NCI-H1048 (cell line): ENCODE data around the gene ZNF804A.

ENCODE experiments used
- DNase-seq: peaks from one replicate; lab custom pipeline; 2025; lab: John Stamatoyannopoulos, UW

The ZNF804A gene

DNA sequence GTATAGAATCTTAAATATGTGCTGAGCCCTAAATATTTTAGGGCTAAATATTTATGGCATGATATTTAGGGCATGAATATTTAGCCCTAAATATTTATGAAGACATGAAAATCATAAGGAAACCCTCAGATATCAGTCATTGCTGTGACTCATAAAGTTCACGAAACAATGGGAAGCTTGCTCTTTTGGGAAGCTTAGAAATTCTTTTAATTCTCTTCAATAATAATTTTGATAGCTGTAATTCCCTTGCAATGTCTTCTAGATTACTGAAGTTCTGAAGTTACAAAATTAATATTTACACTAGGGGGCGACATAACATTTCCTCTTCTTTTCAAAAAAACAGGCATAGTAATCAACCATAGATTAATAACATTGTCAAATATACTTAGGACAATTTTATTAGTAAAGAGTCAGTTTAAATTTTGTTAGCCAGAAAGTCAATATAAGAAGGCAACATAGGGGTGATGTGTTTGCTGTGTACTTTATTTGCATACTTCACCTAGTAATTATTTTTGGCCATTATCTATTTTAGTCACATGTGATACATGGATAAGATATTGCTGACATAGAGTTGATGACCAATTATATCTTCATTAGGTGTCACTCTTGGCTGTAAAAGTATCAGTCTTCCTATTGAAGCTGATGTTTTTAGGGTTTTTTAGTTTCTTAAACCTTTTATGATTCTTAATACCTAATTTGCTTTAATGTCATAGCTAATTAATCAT lies 13.2 kb downstream of the ZNF804A start:
- no peak for DNase-seq

DNA sequence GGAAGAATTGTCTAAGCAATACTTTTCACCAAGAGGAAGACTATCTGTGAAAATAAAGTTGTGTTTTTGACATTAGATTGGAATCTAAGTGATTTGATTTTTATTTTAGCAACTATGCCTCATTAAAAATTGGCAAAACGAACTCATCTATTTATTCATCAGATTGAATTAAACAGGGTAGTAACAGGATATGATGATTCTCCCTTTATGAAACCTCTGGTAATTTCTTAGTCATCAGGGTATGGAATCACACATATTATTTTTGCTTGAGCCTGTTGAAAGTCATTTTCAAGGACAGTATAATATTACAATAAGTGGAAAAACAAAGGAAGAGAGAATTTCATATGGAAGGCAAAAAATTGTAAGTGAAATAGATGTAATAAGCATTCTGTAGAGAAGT lies 22.0 kb downstream of the ZNF804A start:
- DNase-seq, result no peak

DNA sequence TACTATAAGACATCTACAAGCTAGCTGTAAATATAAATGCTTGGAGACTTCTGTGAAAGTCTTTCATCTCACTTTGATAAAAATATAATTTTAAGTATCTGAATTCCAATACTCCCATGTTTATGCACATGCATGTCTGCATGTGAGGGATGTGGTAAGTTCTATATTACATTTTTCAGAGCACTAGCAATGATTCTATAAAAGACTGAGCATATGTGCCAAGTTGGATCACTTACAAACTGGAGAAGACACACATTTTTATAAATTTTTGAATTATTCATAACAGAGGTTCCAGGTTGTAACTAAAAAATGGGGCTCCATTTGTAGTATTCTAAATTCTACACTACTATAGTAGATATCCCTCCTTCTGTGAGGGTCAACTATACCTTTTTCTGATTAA lies 26.0 kb downstream of the ZNF804A start:
- DNase-seq, result no peak

DNA sequence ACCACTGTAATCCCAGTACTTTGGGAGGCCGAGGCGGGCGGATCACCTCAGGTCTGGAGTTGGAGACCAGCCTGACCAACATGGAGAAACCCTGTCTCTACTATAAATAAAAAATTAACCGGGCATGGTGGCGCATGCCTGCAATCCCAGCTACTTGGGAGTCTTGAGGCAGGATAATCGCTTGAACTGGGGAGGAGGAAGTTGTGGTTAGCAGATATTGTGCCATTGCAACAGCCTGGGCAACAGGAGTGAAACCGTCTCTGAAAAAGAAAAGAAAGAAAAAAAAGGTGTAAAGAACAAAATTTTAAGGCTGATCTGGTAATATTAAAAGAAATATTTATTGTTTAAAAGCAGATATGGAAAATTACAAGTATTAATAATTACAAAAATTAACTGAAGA lies 29.7 kb downstream of the ZNF804A start:
- DNase-seq, result no peak

DNA sequence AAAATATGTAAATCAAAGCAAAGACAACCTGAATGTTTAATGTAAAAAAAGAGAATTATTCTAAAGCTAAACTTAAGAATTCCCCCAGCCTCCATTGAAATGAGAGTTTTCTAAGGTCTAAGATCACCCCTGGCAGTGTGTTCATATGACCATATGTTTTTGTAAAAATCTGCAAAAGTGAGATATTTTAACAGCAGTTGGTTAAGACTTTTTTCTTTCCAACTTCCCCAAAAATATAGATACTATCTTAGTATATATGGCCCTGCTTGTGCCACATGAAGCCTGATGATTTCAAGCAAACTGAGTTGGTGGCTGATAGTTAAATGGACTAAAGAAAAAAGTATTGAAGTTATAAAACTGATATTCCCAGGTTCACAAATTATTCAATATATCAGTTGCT lies 35.4 kb downstream of the ZNF804A start:
- no peak for DNase-seq

DNA sequence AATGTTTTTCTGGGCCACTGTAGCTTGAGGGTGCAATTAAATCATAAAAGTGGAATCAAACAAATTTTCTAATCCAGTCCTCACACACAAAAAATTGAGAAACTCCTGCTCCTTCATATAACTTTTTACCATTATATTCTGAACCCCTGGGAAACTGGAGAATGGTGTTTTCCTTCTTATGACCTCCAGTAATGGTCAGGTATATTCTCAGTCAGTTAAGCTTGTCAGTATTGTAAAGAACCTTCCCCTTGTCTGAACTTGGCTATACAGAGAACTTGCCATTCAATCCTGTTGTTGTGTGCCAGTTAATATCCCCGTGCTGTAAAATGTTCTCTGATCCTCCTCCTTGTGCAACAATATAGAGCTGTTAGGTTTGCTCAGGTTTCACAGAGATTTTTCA lies 39.5 kb downstream of the ZNF804A start:
- no peak for DNase-seq

DNA sequence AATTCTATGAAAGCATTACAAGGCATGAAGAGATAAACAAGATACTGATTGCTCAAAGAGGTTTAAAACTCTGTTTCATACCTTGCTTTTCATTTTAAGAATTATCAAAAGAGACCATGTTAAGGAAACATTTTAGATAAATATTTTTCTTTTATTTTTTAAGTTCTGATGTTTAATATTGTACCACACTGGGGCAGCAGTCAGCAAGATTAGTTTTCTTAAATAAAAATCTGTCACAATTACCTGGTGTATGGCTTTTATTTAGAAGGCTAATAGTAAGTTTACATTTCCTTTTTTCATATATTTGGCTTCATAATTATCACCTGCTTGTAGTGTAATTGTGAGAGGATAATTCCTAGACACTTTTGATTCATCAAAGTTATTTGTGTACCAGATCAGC lies 46.4 kb downstream of the ZNF804A start:
- no peak for DNase-seq

DNA sequence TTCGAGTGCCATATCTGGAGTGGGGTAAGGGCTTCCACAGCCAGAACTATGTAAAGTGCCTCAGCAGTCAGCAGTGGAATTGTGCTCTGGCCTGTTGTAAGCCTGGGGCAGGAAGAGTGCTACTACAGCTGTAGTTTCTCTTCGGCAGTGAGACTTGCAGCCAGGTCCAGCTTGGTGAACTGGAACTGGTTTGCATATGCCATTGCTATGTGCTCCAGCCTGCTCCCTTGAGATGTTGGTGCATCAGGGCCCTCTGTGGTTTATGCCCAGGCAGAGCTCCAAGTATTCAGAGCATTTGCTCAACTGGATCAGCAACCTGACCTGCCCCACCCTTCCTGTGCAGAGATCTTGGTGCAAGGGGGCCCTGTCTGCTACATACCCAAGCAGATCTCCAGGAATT lies 47.8 kb downstream of the ZNF804A start:
- DNase-seq, result no peak

DNA sequence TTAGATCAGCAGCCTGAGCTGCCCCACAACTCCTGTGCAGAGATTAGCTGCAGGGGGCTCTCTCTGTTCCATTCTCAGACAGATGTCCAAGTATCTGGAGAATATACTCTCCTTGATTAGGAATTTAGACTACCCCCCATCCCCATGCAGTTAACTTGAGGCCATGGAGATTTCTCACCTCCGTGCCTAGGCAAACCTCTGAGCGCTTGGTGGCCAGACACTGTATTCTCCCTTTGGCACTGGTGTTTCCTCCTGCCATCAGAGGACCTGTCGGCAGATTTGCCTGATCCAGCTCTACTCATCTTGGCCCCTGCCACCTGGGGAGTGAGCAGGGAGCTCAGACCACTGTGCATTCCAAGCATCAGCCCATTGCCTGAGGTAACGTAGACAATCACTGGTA lies 48.3 kb downstream of the ZNF804A start:
- no peak for DNase-seq

DNA sequence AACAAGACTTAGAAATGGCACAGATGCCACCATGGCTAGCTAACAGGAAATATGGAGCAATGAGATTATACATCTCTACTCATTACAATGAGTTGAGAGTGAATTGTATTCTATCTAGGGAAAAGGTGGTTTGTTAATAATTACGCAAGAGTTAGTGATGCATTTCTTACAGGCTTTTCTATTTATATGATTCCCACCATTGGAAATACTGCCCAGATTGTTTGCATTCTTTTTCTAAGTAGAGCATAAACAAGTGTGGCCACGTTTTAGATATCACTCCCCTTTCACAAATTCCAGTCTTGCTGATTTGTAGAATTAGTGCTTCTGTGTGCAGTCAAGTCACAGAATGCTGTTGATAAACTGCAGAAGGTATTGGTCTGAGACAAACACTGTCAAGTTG lies 56.6 kb downstream of the ZNF804A start:
- no peak for DNase-seq

DNA sequence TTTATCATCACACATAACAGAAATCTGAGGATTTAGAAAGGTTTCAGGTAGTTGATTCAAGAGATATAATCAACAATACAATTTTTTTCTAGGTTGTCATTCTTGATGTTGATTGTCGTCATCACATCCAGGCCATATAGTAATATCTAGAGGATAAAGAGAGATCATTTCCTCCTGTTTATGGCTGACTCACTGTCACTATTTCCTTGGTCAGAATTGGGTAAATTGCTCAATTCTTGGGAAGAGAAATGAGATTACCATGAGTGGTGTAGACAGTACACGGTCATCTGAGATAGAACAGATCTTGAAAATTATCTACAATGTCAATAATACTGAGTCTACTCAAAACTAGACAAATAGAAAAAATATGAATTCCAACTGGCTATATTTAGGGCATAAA lies 78.8 kb downstream of the ZNF804A start:
- DNase-seq, result no peak

DNA sequence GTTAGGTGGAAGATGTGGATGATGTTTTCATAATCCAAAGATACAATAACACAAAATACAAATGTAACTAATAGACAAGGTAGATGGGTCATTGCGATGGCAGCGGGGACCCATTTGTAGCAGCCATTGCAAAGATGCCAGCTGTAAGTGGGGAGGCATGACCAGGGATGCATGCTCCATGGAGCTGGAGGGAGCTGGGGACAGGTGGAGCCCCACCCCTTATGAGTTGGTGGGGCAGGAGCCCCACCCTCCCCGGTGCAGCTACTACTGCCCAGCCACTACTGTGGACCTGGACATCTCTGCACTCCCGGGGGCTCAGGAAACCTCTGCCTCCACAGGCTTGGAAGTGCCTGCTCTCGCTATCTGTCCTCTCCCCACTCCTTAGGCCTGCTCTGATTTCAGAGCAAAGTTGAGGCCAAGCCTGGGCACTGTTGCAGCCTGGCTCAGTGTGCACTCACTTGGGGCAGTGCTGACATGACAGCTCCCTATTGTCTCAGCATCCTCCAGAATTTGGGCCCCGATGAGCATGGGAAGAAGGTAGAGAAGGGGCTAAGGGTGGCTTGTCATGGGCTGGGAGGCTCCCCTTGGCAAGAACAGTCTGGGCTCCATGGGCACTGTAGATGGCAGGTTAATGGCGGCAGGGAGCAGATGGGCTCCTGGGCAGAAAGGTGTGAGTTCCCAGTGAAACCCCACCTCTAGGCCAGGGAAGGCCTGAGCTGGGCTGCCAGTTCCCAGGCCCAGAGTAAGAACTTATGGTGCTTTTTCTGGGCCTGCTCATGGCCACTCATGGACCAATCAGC lies 81.1 kb downstream of the ZNF804A start:
- DNase-seq, result no peak

DNA sequence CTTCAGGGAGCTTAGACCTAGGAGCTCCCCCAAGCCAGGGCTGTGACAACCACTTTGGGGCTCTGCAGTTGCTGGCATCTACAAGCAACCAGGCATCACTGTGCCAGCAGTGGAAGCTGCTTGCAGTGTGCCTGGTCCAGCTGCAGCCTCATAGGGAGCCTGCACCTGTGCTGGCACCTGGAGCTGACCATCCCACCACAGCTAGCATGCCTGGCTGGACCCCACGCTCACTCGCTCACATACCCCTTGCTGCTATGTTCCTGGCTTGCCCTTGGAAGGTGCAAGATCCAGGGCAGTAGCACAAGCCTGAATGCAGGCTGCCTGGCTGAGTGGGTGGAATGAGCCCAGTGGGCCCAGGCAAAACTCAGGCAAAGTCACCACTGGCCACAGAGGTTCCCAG lies 82.5 kb downstream of the ZNF804A start:
- DNase-seq, result no peak

DNA sequence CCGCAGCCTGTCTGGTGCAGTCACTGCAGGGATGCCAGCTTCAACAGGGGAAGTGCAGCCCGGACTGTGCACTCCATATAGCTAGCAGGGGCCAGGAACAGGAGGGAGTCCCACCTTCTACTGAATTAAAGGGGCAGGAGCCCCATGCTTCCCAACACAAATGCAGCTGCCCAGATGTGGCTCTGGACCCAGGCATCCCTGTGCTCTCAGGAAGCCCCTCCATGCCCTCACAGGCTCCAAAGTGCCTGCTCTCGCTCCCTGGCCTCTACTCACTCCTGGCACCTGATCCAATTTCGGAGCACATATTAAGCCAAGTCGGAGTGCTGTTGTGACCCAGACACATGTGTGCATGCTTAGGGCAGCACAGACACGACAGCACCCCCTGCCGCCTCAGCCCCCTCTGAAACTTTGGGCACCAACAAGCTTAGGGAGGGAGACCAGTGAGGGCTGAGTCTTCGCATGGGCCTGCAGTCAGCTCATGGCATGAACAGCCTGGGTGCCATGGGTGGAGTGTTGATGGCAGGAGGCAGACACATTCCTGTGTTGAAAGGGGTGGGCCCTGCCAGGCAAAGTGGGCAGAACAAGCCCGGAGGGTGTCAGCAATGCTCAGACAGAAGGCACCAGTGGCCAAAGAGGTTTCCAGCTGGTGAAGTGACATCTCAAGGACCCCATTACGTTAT lies 83.5 kb downstream of the ZNF804A start:
- no peak for DNase-seq

DNA sequence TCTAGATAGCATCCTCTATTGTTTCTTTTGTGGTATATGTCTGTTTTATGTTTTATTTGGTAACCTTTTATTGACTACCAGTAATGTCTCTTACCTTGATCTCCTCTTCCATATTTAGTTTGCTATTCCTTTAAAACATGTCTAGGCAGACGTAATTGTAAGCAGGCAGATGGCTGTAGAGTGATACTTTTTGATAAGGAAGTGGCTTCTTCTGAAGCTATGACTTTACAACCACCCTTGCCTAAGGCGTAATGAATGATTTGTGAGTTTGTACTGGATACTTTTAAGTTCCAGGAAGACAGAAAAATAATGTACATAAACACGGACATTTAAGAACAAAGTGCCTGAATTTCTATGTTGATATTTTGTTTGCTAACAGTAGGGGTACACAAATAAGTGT lies 85.6 kb downstream of the ZNF804A start:
- DNase-seq, result no peak

DNA sequence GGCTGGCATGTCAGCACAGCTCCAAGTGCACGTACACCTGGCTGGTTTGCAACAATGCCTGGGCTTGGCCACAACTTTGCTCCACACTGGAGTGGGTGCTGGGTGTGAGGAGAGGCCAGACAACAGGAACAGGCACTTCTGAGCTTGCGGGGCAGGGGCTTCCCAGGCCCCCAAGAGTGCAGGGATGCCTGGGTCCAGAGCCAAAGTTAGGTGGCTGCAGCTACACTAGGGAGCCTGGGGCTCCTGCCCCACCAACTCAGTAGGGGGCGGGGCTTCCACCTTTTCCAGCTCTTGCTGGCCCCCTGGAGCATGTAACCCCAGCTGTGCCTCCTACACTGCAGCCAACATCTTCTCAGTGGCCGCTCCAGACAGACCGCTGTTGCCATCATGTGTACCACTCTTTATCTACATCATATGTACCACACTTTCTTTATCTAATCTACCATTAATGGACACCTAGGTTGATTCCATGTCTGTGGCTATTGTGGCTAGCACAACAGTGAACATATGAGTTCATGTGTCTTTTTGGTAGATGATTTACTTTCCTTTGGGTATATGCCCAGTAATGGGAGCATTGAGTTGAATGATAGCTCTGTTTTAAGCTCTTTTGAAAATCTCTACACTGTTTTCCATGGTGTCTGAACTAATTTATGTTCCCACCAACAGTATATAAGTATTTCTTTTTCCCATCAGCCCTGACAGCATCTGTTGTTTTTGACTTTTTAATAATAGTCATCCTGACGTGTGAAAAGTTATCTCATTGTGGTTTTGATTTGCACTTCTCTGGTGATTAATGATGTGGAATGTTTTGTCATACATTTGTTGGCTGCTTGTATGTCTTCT lies 87.9 kb downstream of the ZNF804A start:
- DNase-seq, result no peak

DNA sequence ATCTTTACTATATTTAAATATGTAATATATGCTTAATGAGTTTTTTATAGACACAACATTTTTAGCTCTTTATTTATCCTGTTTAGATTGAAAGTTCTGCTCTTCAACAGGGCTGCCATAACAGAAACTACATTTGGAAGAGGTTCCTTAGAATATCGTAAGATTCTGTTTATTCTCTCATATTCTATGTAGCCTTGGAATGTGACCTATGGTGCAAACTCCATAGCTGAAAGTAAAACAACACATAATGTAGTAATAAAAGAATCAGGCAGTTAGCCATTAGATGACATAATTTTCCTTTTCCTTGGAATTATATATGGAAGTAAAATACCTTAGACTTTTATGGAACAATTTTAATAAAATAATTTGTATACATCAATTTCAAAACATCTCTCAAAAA lies 91.3 kb downstream of the ZNF804A start:
- no peak for DNase-seq

DNA sequence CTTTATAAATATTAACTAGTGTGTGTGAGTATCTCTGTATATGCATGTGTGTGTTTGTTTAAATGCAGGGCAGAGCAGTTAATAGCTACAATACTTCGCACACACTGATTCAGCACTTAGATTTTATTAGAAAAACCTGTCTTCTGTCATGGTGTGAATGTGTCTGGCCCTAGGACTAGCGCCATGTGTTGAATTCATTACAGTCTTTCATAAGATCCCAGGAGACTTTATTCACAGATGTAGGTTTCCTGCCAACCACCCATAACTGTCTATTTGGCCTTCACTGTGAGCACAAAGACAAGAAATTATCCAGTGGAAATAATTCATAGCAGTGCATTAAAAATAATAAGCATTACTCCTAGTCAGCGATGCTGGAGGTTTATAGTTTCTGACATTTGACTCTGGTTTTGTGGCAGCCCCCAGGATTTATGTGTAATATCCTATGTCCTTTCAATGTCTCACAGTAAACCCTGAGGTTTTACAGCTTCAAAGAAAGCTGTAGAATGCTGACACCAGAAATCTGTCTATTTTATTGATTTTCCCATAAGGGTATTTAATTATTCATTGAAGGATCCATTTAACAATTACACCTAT lies 93.9 kb downstream of the ZNF804A start:
- no peak for DNase-seq

DNA sequence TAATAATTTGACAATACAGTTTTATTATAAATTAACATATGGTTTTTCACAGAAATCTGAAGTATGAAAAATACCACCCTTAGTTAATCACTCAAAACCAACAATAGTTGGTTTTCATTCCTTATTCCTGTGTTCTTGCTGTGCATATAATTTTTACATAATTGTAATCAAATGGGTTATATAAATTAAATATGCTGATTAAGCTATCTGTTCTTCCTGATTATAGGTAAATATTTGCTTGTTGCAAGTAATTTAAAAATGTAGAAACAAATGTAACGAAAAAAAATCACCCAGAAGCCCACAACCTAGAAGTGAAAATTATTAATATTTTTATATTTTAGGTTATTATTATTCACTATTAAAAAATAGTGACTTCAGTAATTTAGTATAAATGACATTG lies 98.3 kb downstream of the ZNF804A start:
- no peak for DNase-seq

DNA sequence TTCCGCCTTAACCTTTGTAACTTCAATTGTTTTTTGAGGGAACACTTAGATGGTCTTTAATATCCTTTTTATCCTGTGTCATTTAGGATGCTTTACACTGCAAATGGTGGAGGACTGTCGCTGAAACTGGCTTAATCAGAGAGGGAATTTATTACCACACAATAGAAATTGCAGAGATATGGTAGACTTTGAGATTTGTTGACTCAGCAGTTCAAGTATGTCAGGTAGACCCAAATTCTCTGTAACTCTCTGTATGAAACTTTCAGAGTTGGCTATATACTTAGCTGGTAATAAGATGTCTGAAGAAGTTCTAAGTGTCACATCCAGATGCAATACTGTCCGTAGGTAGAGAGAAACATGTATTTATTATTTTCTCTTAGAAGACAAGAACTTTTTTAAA lies 100.1 kb downstream of the ZNF804A start:
- no peak for DNase-seq

DNA sequence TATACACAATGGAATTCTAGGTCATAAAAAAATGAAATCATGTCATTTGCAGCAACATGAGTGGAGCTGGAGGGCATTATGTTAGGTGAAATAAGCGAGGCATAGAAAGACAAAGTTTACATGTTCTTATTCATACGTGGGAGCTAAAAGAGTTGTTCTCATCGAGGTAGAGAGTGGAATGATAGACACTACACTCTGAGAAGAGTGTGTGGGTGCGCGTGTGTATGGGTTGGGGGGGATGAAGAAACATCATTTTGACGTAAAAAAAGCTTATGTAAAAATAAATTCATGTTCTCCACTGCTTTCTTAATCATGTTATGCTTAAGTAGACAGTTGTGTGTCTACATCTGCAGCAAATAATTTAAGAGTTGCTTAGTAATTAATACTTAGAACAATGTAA lies 123.6 kb downstream of the ZNF804A start:
- DNase-seq, result no peak

DNA sequence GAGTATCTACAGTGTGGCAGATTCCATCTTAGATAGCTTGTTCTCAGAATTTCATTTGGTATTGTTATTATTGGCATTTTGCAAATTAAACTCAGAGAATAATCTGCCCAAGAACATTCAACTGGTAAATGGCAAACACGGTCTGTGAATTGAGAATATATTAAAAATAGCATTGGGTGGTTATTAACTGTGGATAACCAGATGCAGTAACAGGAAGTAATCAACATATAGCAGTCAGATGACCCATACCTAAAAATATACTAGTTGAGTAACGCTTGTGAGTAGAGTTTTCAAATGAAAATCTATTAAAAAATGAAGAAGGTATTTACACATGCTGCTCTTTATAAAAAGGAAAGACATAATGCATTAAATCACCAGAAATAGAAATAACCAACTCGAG lies 129.5 kb downstream of the ZNF804A start:
- no peak for DNase-seq
